Measurements from ENCODE around the gene CARD11.

Gene CARD11

DNA sequence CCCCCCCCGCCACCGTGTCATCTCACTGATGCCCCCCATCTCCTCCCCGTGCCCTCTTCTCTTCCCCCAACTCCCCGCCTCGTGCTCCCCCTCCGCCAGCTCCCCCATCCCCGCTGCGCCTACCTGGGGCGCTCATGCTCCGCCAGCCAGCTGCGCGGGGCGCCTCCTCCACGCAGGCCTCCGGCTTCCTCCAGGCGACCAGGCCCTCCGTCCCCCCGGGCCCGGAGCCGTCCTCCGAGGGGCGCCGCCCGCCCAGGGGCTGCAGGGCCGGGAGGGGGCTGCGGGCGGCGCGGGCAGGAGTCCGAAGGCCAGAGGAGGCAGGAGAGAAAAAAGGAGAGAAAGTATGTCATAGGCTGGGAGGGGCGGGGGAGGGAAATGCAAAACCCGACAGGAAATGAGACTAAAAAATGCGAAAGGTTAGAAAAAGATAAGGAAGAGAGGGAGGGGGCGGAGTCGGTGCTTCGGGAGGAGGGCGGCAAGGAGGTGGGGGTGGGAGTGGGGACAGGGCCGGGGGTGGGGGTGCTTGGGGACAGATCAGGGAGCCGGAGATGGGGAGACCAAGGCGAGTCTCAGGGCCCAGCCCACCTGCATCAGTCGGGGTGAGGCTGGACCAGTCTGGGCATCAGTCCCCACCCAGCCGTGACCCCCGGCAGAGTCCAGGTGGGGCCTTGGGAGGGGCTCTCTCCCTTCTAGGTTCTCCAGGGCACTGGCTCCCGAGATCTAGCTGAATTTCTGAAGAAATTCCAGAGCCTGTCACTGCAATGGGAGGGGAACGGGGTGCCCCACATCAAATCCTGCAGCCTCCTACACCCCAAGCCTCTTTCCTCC, at the start of gene CARD11:
CARD11 (minus strand) TSS at position 324 of the 828 bp plus-strand sequence. CDS start 85,361 bp downstream, outside the sequence.
- no peak for DNase-seq (ENCODE audit: low spot score)

DNA sequence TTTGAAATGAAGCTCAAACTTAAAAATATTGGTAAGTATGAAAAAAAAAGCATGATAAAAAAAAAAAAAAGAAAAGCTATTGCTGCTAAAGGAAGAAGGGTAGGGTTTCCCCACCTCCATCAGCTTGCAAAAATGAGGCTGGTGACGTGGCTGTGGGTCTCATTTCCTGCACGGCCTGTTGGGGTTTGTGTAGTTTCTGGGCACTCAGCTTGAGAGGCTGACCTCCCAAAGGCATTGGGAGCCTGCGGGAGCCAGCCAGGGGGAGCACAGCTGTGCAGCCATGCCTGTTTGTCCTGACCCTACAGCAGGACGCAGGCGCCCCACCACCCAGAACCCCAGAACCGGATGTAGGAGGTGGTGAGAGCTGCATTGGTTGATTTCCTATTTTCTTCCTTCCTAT, 48.8 kb upstream of the CARD11 start:
- DNase-seq (ENCODE audit: low spot score): no peak

DNA sequence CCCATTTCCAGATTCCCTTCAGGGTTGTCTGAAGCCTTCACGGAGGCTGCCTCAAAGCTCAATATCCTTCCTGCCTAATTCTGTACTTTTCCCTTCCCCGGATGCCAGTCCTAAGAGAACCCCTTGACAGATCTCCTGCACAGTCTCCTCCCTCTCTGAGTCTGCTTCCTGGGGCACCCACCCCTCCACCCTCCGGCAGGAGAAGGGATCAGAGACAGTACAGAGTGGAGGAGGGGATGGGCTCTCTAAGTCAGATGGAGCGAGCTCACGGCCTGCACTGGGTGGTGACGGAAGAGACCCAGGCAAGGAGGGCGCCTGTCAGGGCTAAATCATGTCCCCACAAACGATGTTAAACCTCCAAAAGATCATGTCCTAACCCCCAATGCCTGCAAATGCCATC, 48.0 kb upstream of the CARD11 start:
- DNase-seq (ENCODE audit: low spot score): no peak

DNA sequence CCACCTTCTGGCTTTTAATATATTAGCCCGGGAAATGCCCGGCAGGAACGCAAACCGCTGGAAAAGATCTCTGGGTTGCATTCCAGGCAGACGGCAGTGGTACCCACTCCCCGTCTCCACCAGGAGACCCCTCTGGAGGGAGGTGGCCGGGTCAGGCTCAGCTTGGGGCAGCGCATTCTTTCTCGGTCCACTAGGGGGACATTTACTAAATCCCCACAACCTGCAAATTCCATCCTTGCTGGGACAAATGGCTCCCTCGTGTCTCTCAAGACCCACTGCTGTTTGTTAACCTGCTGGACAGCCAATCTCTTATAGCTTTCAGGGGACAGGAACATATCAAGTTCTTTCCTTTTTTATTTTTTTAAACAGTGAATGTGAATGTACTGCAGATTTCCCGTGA, 45.8 kb upstream of the CARD11 start:
- DNase-seq (ENCODE audit: low spot score): no peak

DNA sequence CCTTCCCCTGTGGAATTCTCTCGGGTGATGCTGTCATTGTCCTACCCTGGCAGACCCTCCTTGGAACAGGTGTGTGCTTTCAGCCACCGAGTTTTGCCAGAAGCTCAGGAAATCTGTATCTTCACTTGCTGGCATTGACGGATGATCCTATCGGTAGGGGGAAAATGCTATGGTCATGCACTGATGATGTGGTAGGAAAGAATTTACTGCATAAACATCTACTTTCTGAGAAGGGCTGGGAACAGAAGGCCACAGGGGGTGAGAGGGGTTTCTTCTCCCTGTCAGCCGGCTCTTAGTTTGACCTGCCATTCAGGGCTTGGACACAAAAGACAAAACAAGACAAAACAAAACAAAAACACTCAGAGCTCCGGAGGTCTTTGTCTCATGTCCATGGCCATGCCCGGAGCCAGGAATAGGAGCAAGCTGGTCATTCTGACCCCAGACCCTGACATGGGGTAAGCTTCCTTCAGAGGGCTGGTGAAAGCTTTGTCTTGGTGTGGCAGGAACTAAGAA, 43.6 kb upstream of the CARD11 start:
- DNase-seq (ENCODE audit: low spot score): no peak

DNA sequence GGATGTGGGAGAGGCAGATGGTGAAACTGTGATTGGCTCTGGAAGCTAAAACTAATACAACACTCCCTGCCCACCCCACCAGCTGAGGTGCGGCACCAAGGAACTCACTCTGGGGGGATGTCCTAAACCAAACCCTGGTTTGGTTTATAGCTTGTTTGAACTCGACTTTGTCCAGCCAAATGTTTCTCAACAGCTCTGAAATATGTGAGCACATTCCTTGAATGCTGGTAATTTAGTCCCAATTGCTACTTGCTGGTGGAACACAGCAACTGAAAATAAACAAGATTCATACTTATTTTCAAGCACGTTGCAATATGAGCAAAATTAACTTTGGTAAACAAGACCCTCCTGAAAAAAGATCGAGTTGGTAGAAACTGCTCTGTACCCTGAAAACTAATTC, 39.7 kb upstream of the CARD11 start:
- DNase-seq (ENCODE audit: low spot score): no peak

DNA sequence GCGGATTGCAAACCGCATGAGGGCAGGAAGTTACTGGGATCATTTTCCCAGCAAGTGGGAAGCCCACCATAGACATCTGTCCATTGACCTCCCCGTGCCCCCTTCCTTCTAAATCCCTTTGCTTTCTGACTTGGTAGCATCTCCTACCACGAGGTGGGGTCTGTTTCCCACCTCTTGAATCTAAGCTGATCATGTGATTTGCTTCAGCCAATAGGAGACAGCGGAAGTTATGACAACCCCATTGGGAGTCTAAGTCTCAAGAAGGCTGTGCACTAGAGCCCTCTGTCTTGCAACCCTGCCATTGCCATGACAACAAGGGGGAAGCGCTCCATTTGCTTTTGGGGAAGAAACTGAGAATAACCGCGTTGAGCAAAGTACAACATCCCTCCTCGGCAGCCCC, 39.2 kb upstream of the CARD11 start:
- DNase-seq (ENCODE audit: low spot score): no peak

DNA sequence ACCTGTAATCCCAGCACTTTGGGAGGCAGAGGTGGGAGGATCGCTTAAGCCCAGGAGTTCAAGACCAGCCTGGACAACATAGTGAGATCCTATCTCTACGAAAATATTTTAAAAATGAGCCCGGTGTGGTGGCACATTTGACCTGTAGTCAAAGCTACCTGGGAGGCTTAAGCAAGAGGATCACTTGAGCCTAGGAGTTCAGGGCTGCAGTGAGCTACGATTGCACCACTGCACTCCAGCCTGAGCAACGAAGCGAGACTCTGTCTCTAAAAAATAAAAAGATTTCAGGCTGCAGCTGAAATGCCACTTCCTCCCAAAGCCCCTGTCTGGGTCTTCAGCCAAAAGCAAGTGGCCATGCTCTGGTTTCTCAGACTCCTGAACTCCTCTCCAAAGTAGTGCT, 38.7 kb upstream of the CARD11 start:
- no peak for DNase-seq (ENCODE audit: low spot score)

DNA sequence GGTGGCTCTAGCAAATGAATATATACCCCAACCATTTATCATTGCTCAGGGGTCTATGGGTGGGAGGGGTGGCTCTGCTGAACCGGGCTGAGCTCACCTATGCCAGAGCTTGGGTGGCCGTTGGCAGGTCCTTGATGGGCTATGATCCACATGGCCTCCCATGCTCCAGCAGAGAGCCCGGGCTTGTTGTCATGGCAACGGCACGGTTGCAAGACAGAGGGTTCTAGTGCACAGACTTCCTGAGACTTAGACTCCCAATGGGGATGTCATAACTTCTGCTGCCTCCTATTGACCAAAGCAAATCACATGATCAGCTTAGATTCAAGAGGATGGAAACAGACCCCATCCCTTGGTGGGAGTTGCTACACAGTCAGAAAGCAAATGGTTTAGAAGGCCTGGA, 36.4 kb upstream of the CARD11 start:
- DNase-seq (ENCODE audit: low spot score): no peak

DNA sequence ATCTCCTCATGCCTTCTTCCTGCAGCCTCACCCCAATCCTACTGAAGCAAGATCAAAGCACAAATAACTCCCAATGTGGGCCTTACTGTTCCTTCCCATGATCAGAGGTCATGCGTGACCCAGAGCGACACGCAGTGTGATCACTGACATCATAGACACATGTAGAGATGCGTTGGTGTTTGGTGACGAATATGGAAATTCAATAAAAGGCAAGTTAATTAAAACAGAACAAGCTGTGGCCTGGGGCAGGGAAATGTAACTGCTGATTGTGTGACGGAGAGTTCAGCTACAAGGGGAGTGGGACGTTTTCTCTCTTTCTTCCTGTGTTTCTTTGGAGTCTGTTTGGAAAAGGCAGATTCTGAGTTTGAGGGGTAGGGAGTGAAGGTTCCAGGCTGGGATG, 34.8 kb upstream of the CARD11 start:
- no peak for DNase-seq (ENCODE audit: low spot score)

DNA sequence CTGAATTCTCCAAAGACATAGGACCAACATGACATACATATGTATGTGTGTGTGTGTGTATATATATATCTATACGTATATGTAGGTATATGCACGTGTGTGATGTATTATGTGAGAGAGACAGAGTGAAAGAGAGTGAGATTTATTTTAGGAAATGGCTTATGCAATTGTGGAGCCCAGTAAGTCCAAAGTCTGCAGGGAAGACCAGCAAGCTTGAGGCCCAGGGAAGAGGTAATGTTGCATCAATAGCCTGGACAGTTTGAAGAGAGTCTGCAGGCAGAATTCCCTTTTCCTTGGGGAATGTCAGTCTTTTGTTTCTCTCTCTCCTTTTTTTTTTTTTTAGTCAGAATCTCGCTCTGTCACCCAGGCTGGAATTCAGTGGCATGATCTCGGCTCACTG, 33.0 kb upstream of the CARD11 start:
- no peak for DNase-seq (ENCODE audit: low spot score)

DNA sequence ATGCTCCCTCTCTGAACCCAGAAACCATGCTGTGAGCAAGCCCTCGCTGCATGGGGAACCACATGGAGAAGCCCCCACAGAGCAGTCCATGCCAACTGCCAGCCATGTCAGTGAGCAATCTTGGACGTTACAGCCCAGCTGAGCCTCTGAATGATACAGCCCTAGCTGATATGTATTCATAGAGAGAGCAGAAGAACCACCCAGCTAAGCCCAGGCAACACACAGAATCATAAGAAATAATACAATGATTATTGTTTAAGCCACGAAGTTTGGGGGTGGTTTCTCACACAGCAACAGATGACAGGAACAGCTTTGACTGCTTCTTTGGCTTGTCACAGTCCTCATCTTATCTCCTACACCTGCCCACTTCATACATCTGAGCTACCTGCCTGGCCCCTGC, 32.5 kb upstream of the CARD11 start:
- DNase-seq (ENCODE audit: low spot score): no peak

DNA sequence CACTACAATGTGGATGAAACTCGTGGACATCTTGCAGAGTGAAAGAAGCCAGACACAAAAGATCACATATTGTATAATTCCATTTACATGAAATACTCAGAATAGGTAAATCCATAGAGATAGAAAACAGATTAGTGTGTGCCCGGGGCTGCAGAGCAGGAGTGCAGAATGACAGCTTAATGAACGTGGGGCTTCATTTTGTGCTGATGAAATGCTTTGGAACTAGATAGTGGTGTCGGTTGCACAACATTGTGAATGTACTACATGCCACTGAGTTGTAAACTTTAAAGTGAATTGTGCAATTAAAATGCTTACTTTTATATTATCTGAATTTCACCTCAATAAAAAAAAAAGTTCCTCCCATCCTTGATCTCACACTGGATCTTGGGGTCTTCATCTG, 31.8 kb upstream of the CARD11 start:
- DNase-seq (ENCODE audit: low spot score): no peak

DNA sequence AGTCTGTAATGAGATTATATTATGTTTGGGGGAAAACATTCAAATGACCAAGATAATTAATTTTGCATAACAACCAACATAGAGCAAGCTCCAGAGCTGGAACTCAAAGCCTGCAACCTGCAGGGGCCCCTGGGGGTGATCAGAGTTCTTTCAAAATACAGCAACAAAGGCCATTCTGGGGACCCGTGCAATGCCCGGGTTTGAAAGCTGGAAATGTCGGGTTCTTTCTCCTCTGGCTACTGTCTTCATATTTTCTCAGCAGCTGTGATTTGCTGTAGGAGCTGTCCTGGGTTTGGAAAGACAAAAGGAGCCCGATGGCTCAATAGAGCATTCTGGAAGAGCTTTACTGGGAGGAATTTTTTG, 30.8 kb upstream of the CARD11 start:
- no peak for DNase-seq (ENCODE audit: low spot score)

DNA sequence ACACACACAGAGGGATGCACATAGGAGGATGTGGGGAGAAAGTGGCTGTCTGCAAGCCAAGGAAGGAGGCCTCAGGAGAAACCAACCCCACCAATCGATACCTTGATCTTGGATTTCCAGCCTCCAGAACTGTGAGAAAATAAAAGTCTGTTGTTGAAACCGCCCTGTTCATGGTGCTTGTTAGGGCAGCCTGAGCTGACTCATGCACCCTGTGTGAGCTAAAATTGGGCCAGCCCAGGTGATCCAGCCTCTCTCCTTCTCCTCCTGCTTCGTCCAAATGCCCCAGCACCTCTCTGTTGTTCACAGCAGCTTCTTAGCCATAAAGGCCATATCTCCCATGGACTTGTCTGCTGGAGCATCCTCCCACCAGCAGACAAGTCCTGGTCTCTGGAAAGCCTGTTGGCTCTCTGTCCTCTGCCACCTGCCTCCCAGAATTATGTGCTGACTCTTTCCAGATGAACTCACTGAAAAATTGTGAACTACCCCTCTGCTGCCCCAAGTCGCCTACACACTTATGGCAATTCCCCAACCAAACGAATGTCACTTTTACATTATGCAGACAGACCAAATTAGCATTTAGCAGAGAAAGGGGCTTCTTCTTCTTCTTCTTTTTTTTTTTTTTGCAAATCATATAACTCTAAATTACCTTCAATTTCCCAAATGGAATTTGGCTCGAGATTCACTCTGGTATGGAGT, 30.2 kb upstream of the CARD11 start:
- DNase-seq (ENCODE audit: low spot score): no peak

DNA sequence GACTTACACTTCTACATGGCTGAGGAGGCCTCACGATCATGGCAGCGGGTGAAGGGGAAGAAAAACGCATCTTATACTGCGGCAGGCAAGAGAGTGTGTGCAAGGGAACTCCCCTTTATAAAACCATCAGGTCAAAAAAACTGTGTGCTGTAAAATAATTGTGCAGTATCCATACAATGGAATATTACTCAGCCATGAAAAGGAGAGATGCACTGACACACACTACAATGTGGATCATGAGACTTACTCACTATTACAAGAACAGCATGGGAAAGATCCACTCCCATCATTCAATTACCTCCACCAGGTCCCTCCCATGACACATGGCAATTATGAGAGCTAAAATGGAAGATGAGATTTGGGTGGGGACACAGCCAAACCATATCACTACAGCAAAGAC, 27.2 kb upstream of the CARD11 start:
- no peak for DNase-seq (ENCODE audit: low spot score)

DNA sequence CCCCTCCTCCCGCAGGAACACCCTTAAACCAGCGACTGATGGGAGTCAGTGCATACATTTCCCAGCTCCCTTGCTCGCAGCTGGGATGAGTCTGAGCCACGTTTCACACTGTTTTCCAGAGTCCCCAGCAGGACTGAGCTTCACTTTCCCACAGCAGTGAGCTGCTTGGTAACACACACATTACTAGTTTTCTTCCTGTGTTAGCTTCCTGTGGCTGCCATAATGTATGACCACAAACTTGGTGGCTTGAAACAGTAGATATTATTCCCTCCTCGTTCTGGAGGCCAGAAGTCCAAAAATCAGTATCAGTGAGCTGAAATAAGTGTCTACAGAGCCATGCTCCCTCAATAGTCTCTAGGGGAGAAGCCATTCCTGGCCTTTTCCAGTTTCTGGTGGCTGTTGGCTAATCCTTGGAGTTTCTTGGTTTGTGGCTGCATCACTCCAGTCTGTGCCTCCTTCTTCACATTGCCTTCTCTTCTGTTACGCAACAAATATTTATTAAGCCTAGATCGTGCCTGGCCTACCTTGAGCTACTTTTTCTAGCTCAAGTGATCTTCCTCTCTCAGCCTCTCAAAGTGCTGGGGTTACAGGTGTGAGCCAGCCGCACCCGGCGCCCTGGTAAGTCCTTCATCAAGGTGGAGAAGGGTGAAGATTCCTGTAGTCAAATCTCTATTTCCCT, 26.2 kb upstream of the CARD11 start:
- DNase-seq (ENCODE audit: low spot score): no peak

DNA sequence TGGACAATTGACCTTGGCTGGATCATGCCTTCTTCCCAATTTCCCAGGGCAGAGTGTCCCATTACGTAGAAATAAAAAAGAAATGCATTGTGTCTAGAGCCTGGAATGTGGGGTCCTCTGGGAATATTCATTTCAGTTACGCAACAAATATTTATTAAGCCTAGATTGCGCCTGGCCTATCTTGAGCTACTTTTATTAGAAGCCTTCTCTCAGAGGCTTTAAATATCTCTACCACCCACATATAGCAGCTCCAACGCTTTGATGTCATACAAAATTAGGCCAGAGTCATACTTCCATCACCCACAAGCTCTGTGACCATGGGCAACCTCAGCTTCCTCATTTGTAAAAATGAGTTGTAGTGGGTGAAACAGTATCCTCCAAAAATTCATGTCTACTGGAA, 24.9 kb upstream of the CARD11 start:
- peak; percentile 28 for DNase-seq (ENCODE audit: low spot score)

DNA sequence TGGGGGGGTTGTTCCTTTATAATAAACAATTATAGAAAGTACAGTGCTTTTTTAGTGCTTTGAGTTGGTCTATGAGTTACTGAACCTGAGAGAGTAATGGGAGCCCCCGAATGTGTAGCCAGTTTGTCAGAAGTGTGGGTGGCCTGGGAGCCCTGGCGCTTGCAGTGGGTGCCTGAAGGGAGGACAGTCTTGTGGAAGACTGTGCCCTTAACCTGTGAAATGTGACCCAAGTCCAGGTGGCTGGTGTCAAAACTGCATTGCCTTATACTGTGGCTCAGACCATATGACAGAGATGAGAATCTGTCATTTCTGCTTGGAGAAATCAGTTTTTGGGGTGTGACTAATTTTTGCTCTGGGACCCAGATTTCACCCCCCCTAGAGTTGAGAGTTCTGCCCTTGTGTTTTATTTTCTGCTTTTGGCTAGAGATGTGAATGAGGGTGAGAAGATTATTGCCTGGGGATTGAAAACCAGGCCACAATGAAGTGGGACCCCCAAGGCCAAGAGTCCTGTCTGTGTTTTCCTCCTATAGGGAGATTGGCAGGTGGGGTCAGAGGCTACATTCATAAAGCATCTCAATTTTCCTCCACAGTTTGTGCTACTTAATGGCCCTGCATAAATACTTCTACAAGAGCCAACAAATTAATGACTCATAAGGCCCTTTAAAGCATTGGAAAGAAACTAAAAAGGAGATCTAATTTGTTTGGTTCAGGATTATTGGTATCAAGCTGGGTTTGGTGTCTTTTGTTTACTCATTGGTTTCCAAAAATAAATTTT, 24.1 kb upstream of the CARD11 start:
- no peak for DNase-seq (ENCODE audit: low spot score)

DNA sequence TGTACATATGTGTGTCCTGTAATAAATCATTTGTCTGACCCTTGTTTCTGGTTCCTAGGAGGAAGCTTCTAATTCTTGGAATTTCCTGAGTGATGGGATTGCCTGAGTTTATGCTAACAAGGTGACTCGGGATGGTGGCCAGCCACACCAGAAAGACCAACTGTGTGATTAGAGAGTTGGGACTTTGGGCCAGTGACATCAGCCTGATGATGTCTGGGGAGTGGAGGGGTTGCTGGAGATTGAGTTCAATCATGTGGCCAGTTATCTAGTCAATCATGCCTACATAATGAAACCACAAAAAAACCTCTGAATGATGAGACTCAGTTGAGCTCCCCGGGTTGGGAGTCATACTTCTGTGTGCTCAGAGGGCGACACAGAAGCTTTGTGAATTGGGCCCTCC, 23.5 kb upstream of the CARD11 start:
- no peak for DNase-seq (ENCODE audit: low spot score)

DNA sequence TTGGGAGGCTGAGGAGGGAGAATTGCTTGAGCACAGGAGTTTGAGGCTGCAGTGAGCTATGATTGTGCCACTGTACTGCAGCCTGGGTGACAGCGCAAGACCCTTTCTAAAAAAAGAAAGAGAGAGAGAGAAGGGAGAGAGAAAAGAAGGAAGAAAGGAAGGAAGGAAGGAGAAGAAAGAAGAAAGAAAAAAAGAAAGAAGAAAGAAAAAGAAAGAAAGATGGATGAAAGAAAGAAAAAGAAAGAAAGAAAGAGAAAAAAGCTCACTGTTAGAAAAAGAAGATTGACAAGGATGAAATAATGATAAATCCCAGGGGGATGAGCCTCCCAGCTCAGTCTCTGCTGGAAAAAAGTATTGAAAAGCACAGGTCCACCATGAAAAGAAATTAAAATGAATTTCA, 22.8 kb upstream of the CARD11 start:
- DNase-seq (ENCODE audit: low spot score): no peak

DNA sequence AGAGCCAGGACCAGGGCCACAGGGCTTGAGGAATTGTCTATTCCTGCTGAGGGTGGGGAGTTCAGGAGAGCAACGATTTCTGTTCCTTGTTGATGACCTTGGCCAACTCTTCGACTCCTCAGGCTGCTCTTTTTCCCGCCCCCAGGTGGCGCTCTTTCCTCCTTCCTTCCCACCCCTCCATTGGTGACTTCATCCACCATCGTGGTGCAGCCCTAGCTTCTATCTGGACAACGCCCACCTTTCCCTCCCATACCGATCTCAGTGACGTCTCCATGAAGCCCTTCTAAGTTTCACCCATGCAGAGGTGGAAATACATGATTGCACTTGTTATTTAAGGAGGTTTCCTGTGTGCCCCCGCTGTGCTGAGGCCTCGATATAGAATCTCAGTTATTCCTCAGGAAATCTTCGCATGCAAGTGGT, 22.1 kb upstream of the CARD11 start:
- DNase-seq (ENCODE audit: low spot score): no peak
